A673 (cell line): ENCODE measurements around the gene SPACA6. TPM values are rescaled to one million over a fixed set of nuclear protein-coding genes. Genes with fewer than 3 reads are reported as not detected.

Experiments used
- BruUV-seq: library from RNA; stranded (reverse); fragments of 400-500 nt; replicated peaks from 2 replicates; lab custom pipeline; 2021; lab: Mats Ljungman, UMichigan
- CTCF ChIA-PET: fragments of 300-600 bp; sonication (Branson Sonifier 250); formaldehyde crosslinking; loops from one replicate; lab custom pipeline; 2022; ENCODE audit warnings: antibody characterized with exemption; lab: Charles Lee
- POLR2A ChIA-PET: fragments of 300-600 bp; sonication (Branson Sonifier 250); formaldehyde crosslinking; loops from one replicate; lab custom pipeline; 2022; ENCODE audit warnings: antibody characterized with exemption; ENCODE audit not compliant: low non-redundant PET; lab: Charles Lee
- DNase-seq: peaks from one replicate; pipeline ENCODE4 v3.0.0-alpha.2; 2015; ENCODE audit warnings: low spot score
- H3K27ac ChIP-seq: fragments of 200-600 bp; sonication (generic); 2 replicates; pipeline ENCODE4 v1.5.1; 2016; ENCODE audit warnings: mixed run types, low read depth, mild to moderate bottlenecking, mixed read lengths, antibody characterized with exemption, low read length; ENCODE audit not compliant: poor library complexity, severe bottlenecking
- H3K27me3 ChIP-seq: fragments of 200-600 bp; sonication (generic); replicated peaks from 2 replicates; pipeline ENCODE4 v1.6.1; 2017; ENCODE audit warnings: mixed run types, low read depth, mild to moderate bottlenecking, mixed read lengths, antibody characterized with exemption, low read length; ENCODE audit not compliant: insufficient read depth, poor library complexity
- H3K36me3 ChIP-seq: fragments of 200-600 bp; sonication (generic); 2 replicates; pipeline ENCODE4 v1.6.1; 2016; ENCODE audit warnings: mixed run types, mild to moderate bottlenecking, mixed read lengths, antibody characterized with exemption, low read length; ENCODE audit not compliant: insufficient read depth, poor library complexity, severe bottlenecking
- H3K4me1 ChIP-seq: fragments of 200-600 bp; sonication (generic); 2 replicates; pipeline ENCODE4 v1.6.1; 2017; ENCODE audit warnings: mixed run types, mild to moderate bottlenecking, mixed read lengths, antibody characterized with exemption, low read length; ENCODE audit not compliant: insufficient read depth, poor library complexity, severe bottlenecking
- H3K4me3 ChIP-seq: fragments of 200-600 bp; sonication (generic); 2 replicates; pipeline ENCODE4 v1.5.1; 2016; ENCODE audit warnings: low read depth, mixed run types, mild to moderate bottlenecking, mixed read lengths, low read length; ENCODE audit not compliant: poor library complexity, severe bottlenecking
- H3K9me3 ChIP-seq: fragments of 200-600 bp; sonication (generic); 2 replicates; pipeline ENCODE4 v1.6.1; 2016; ENCODE audit warnings: mixed run types, low read depth, mild to moderate bottlenecking, mixed read lengths, antibody characterized with exemption, low read length; ENCODE audit not compliant: poor library complexity, severe bottlenecking
- EZH2 ChIP-seq: fragments of 200-600 bp; sonication (generic); IDR thresholded peaks from 2 replicates; pipeline ENCODE4 v1.6.1; 2017; ENCODE audit warnings: borderline replicate concordance, low read depth, mild to moderate bottlenecking, mixed read lengths, antibody characterized with exemption, low read length; ENCODE audit not compliant: poor library complexity, severe bottlenecking
- intact Hi-C: fragments of 100-400 bp; cut with micrococcal nuclease; formaldehyde crosslinking; loops from one replicate; pipeline ENCODE4 v1.10.0; 2022; ENCODE audit not compliant: unreplicated experiment
- total RNA-seq: library from RNA; stranded (reverse); gene quantifications from 2 replicates; pipeline ENCODE4 v1.2.3, GENCODE V29; 2021
- TF ChIP-seq, protein P1 (sequence below): fragments of 300-800, 200-600 bp; sonication (generic); conservative IDR thresholded peaks from 2 replicates; pipeline ENCODE4 v1.5.1; 2017; ENCODE audit warnings: low read depth, mild to moderate bottlenecking, antibody characterized with exemption, low read length, moderate library complexity, mixed read lengths

The SPACA6 gene
- total RNA-seq, 1 experiment from 2014 or later = 28.6 TPM

DNA sequence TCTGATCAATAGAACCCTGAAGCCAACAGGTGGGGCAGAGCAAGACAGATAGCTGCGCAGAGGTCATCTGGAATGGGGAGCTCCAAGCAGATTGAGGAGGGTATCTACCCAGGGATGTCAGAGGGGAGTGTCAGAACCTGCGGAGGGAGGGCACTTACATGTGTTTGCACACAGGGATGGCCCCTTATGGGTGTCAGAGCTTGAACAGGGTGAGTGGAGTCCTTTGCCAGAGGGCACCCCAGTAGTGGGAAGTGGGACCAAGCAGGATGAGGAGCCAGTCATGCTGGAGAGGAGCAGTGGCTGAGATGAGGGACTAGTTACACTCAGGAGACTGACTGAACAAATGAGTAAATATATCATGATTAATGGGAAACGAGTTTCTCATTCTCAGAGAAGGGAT, 29.5 kb upstream of the SPACA6 start:
- no TSS peak for BruUV-seq
- no peak for DNase-seq
- POLR2A ChIA-PET = no interaction called here
- H3K4me1 ChIP-seq = no peaks in the 10 kb centered on the region
- H3K4me3 ChIP-seq = no peak overlapping the region
- H3K36me3 ChIP-seq = no peaks in the 10 kb centered on the region
- no peaks in the 10 kb centered on the region for H3K9me3 ChIP-seq
- intact Hi-C loops = loop anchor here (5.0 to 10.0 kb wide), 2 partner anchors 144 to 329 kb away; no protein-coding TSS in a partner anchor
- CTCF ChIA-PET = interaction anchor here (0.6 kb wide), 1 partner anchor 191 kb away, joined by 4 read pairs; no protein-coding TSS in a partner anchor
- no peak overlapping the region for H3K27ac ChIP-seq
- peaks cover 29% of the 10 kb centered on the region for H3K27me3 ChIP-seq
- TF ChIP-seq, protein P1, sequence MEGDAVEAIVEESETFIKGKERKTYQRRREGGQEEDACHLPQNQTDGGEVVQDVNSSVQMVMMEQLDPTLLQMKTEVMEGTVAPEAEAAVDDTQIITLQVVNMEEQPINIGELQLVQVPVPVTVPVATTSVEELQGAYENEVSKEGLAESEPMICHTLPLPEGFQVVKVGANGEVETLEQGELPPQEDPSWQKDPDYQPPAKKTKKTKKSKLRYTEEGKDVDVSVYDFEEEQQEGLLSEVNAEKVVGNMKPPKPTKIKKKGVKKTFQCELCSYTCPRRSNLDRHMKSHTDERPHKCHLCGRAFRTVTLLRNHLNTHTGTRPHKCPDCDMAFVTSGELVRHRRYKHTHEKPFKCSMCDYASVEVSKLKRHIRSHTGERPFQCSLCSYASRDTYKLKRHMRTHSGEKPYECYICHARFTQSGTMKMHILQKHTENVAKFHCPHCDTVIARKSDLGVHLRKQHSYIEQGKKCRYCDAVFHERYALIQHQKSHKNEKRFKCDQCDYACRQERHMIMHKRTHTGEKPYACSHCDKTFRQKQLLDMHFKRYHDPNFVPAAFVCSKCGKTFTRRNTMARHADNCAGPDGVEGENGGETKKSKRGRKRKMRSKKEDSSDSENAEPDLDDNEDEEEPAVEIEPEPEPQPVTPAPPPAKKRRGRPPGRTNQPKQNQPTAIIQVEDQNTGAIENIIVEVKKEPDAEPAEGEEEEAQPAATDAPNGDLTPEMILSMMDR = no peak
- TF ChIP-seq EZH2 = no peak

DNA sequence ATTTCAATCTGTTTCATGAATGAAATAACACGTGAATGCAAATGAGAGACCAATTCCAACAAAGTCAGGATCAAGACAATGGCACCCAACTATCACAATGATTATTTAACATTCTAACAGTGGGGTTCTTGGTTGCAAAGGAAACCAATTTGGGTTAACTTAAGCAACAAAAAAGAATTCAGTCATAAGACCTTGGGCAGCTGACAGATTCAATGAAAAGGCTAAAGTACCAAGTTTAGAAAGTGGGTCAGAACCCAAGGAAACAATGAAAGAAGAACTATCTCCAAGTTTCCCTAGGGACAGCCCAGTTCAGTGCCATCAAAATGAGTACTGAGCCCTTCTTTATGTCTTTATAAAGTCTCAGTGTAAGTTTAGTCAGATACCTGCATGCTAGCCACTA, 29.0 kb upstream of the SPACA6 start:
- no peaks in the 10 kb centered on the region for H3K36me3 ChIP-seq
- H3K27ac ChIP-seq = no peak overlapping the region
- ChIA-PET CTCF (interaction anchor here (0.6 kb wide), 1 partner anchor 190 kb away, joined by 4 read pairs; no protein-coding TSS in a partner anchor), POLR2A (no interaction called here)
- H3K4me1 ChIP-seq = no peaks in the 10 kb centered on the region
- no peaks in the 10 kb centered on the region for H3K9me3 ChIP-seq
- peaks cover 29% of the 10 kb centered on the region for H3K27me3 ChIP-seq
- DNase-seq = no peak
- no TSS peak for BruUV-seq
- TF ChIP-seq, protein P1 = no peak
- TF ChIP-seq EZH2 = no peak
- intact Hi-C loops = loop anchor here (5.0 to 10.0 kb wide), 2 partner anchors 143 to 329 kb away; no protein-coding TSS in a partner anchor
- no peak overlapping the region for H3K4me3 ChIP-seq

DNA sequence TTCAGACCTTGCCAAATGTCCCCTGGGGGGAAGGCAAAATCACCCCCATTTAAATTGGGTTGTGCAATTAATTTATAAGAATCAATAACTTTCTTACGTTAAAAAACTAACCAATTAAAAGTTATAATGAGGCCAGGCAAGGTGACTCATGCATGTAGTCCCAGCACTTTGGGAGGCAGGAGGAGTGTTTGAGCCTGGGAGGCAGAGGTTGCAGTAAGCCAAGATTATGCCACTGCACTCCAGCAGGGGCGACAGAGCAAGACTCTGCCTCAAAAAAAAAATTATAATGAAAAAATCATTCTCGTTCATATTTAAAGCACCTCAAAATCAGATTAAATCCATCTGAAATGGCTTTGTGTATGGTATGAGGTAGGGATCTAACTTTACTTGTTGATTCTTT, 28.1 kb upstream of the SPACA6 start:
- Histone ChIP-seq H3K27ac (no peak overlapping the region), H3K4me3 (no peak overlapping the region), H3K36me3 (no peaks in the 10 kb centered on the region), H3K9me3 (no peaks in the 10 kb centered on the region), H3K4me1 (no peaks in the 10 kb centered on the region), H3K27me3 (peaks cover 29% of the 10 kb centered on the region)
- no peak for DNase-seq
- ChIA-PET CTCF (no interaction called here), POLR2A (no interaction called here)
- TF ChIP-seq, protein P1 = peak; percentile 47
- TF ChIP-seq EZH2 = no peak
- intact Hi-C loops = loop anchor here (5.0 to 10.0 kb wide), 2 partner anchors 142 to 330 kb away; no protein-coding TSS in a partner anchor
- no TSS peak for BruUV-seq
